ENCODE results near the gene LRRC8D. TPM values are rescaled to one million over a fixed set of nuclear protein-coding genes. Genes with fewer than 3 reads are reported as not detected.
A peak's percentile ranks its signal among the peaks of the same experiment; 100 is the strongest.

The LRRC8D gene
- total RNA-seq, 1 donor from 2014 or later, result 6.2 TPM

DNA sequence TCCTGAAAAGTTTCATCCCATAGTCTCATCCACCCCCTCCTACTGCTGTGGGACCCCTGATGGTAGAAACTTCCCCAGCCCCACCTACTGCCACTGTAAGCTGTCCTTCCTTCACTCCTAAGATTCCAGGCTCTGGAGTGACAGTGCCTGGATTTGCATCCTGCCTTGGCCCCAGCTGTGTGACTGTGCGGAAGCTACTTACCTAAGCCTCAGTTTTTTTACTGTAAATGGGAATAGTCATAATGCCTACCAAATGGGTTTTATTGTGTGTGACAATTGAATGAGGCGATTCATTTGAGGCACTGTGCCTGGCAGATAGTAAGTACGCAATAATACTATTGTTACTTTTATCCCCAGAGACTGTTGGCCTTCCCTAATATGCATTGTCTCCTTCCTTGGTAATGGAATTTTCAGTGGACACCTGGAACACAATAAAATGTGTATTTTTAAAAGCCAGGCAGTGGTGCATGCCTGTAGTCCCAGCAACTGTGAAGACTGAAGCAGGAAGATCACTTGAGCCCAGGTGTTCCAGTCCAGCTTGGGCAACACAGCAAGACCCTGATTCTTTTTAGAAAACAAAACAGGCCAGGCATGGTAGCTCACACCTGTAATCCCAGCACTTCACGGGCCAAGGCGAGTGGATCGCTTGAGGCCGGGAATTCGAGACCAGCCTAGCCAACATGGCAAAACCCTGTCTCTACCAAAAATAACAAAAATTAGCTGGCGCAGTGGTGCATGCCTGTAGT, 119.0 kb downstream of the LRRC8D start:
- DNase-seq (ENCODE audit: missing footprints), result no peak
- intact Hi-C loops (cut with DNase I), result no loop called here
- ATAC-seq, result no peak

DNA sequence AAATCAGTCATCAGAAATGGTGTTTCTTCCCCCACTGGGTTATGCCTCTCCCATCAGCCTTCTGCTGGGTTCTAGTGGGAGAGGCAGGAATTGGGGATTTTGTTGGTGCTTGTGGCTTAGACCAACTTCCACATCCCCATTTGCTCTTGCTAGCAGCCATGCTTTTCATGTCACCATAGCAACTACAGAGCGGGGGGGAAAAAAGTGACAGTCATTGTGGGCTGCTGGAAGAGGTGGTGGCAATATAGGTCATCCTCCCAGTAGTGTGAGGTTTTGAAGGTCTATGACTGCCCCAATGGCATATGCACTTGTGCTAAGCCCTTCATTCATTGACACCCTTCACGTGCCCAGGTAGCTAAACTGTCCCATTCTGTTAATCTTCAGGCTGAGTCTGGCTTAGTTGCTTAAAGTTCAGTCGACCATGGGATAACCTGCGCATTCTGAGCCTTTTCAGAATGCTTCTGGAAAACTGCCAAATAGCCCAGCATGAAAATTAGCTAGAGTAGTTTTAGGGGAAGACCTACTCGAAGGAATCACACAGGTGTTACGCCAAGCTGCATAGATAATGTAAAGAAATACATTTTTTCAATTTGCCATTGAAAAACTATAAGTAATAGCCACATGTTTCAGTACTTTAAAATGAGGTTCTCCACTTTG, 120.4 kb downstream of the LRRC8D start:
- ATAC-seq (no peak), DNase-seq (ENCODE audit: missing footprints) (no peak)
- intact Hi-C loops (cut with DNase I), result no loop called here

DNA sequence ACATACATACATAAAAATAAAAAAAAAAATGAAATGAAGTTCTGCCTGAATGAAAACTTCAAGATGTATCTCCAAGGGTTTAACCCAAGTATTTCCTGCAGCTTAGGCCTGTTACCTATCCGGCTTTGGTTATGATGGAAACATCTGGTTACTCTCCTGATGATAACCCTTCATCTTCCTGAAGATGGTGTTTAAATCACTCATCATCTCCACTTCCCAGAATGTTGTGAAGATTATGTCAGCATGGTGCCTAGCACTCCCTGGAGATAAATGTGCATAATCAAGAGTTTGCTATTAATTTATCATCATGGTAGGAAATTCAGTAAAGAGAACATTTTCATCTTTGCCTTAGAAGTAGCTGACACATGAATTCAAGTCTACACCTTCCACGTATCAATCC, 121.2 kb downstream of the LRRC8D start:
- intact Hi-C loops (cut with DNase I), result no loop called here
- DNase-seq (ENCODE audit: missing footprints) (no peak), ATAC-seq (no peak)

DNA sequence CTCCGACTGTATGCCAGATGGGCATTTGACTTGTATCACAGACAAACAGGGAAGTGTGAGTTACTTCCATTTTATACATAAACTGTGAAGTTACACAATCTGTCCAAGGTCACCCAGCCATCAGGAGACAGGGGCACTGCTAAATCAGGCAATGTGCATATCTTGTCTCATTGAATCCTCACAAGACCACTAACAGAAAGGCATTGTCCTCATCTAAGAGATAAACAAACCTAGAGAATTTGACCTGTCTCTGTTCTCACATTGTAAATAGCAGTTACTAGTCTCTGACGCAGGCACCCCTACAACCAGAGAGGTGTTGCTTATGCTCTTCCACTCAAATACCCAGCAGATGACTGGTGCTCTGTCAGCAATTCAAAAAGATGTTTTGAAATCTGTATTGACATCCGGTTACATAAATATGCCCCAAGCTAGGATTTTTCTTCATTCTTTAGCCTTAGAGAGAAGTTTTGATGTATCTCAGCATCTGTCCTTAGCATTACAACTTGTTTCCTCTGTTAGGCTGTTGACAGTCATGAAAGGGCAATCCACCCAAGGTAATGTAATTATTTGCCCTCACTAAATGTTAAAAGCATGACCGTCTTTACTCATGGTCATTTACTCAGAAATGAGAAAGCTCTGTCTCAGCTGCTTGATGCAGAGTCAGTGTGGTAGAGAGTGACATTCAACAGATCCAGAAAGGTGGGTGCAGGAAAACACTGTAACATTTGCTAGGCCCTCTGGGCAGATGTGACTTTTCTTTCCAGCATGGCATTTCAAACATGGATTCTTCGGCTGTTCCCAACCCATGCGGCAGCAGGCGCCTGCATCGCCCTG, 122.2 kb downstream of the LRRC8D start:
- intact Hi-C loops (cut with DNase I), result no loop called here
- no peak for DNase-seq (ENCODE audit: missing footprints)
- ATAC-seq, result peak; percentile 20

DNA sequence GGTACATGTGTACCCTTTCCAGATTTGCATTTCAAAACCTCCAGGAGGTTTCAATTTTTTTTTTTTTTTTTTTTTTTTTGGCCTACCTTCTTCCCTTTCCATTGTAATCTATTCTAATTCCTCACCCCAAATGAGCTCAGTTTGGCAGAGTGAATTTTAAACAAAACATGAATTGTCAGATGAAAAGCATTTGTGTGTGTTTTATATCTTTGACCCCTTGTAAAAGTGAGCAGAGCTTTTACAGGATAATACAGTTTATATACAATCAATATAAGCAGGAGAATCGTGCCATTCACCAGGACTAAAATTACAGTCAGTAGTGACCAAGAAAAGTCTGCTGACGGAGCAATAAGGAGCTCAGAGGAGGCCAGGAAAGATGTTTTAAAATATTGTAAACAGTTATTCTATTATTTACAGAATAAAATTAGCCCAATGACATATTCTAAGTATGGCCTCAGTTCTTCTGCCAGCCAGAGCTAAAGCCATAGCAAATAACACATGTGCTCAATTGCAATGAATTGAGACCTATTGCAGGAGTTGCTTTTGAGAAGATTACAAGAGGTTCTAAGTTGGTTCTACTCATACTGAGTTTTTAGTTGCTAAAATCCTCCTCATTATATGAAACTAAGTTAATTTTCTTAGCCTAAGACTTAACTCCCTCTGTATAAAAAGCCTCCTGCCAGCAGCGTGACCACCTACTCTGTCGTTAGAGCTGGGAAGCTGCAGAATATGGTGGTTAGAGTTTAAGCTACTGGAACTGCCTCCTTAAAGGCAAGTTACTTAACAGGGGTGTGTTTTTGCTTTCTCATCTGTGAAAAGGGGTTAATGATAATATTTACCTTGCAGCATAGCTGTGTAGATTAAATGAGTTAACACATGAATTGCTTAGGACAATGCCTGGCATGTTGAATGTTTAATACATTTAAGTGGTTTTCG, 123.3 kb downstream of the LRRC8D start:
- intact Hi-C loops (cut with DNase I), result no loop called here
- DNase-seq (ENCODE audit: missing footprints) (no peak), ATAC-seq (no peak)

GRCh38 chr1:89945852-89946476, 125.1 kb downstream of the LRRC8D start:
- DNase-seq (ENCODE audit: missing footprints) (no peak), ATAC-seq (no peak)
- intact Hi-C loops (cut with DNase I), result no loop called here

GRCh38 chr1:89946532-89946931, 125.7 kb downstream of the LRRC8D start:
- no peak for ATAC-seq
- no peak for DNase-seq (ENCODE audit: missing footprints)
- intact Hi-C loops (cut with DNase I), result no loop called here

DNA sequence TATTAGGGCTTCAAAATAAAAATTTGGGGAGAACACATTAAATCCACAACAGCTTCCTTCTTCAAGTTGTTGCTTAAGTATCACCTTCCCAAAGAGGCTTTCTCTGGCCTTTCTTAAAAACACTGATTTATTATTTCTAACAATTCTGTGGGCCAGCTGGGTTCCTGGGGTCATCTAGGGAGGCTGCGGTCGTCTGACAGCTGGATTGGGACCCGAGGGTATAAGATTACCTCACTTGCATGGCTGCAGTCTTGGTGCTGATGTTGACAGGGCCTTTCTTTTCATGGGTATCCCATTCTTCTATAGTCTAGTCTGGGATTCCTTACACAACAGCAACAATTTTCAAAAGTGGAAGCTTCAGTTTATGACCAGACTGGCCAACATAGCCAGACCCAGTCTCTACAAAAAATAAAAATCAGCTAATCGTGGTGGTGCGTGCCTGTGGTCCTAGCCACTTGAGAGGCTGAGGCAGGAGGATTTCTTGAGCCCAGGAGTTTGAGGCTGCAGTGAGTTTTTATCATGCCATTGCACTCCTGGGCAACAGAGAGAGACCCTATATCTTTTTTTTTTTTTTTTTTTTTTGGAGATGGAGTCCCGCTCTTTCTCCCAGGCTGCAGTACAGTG, 128.0 kb downstream of the LRRC8D start:
- no peak for ATAC-seq

GRCh38 chr1:89949991-89950624, 129.3 kb downstream of the LRRC8D start:
- ATAC-seq (no peak), DNase-seq (ENCODE audit: missing footprints) (no peak)
- intact Hi-C loops (cut with DNase I), result no loop called here

More for the DNA sequence above, 128.0 kb downstream of the LRRC8D start:
- no peak for DNase-seq (ENCODE audit: missing footprints)
- intact Hi-C loops (cut with DNase I), result no loop called here

GRCh38 chr1:89950703-89951102, 129.9 kb downstream of the LRRC8D start:
- DNase-seq (ENCODE audit: missing footprints) (no peak), ATAC-seq (no peak)
- intact Hi-C loops (cut with DNase I), result no loop called here

- no peak for ATAC-seq
- intact Hi-C loops (cut with DNase I), result no loop called here
Observed at GRCh38 chr1:89951766-89952604, 131.2 kb downstream of the LRRC8D start.

DNA sequence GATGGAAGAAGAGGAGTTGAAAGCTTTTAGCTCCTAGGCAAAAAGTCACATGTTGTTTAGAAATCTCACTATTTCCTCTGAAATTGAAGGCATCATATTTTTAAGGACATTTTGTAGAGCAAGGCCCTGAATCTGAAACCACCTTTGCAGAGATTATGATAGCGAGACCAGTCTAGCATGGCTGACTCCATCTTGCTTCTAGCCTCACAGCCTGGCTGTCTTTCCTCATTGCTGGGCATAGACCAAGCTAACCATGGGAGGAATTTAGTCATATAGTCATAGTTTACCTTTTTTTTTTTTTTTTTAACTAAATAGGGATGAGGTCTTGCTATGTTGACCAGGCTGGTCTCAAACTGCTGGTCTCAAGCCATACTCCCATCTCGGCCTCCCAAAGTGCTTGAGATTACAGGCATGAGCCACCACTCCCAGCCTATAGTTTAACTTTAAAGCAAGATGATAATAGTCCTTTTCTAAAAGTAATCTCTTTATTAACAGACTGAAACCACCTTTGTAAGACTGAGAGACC, 131.8 kb downstream of the LRRC8D start:
- ATAC-seq (no peak), DNase-seq (ENCODE audit: missing footprints) (no peak)
- intact Hi-C loops (cut with DNase I), result no loop called here

More at GRCh38 chr1:89951766-89952604, 131.2 kb downstream of the LRRC8D start:
- no peak for DNase-seq (ENCODE audit: missing footprints)

DNA sequence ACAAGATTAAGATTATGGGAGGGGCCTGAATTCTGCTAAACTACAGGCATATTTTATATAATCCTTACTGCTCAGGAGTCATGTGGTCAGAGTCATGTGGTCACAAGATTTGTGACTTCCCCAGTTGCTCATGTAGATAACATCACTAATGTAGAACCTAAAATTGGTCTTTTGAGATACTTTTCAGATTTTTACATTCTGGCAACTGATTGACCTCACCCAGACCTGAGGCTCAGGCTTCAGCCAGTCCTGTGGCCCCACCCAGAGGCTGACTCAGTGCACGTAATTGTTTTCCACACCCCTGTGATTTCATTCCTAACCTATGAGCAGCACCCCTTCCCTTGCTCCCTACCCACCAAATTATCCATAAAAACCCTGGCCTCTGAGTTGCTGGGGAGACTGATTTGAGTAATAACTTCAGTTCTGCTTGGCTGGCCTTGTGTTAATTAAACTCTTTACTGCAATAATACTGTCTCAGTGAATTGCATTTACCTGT, 132.3 kb downstream of the LRRC8D start:
- ATAC-seq (no peak), DNase-seq (ENCODE audit: missing footprints) (no peak)
- intact Hi-C loops (cut with DNase I), result no loop called here

- ATAC-seq, result no peak
- DNase-seq (ENCODE audit: missing footprints), result no peak
- intact Hi-C loops (cut with DNase I), result no loop called here
Observed at GRCh38 chr1:89953929-89954328, 133.1 kb downstream of the LRRC8D start.

DNA sequence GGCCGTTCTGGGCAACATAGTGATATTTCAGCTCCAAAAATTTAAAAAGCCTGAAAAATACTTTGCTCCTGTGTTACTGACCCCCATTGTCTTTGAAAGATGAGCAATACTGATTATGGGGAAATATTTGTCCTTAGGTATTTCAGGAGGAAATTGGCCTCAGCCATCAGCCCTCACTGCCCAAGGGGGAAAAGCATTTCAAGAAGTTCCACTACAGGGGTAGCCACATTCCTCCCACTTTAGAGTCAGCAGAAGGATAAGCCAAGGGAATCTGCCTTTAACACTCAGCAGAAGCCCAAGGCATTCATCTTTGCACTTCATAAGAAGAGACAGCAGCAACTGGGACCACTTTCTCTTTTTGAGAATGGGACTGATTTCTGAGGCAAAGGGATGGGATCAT, 133.6 kb downstream of the LRRC8D start:
- DNase-seq (ENCODE audit: missing footprints) (no peak), ATAC-seq (no peak)
- intact Hi-C loops (cut with DNase I), result no loop called here

Data from Right ventricle myocardium inferior (tissue), 1 donor.